Suppressor macrophage (primary cell): ENCODE data around the gene CDH9.

Experiments
- DNase-seq, 4 experiments: peaks; one replicate each; pipeline ENCODE4 v3.0.0-alpha.2; 2020 to 2022
- total RNA-seq, 17 experiments: gene quantifications; one replicate each; lab custom pipeline; 2026; ENCODE audit warnings: mixed read lengths in 6 of 17, inconsistent platforms in 3 of 17; lab: John Stamatoyannopoulos, UW

CDH9 gene
- total RNA-seq, result 0 to 1.7 (median 0) reads per million in 17 experiments

- no peak for DNase-seq
Measured at GRCh38 chr5:27038476-27038875, at the start of gene CDH9. TSS of gene CDH9 (minus strand) at chr5:27038586. CDS start at chr5:26988333, 50,253 bp downstream.

GRCh38 chr5:27087747-27088146 is 49.4 kb upstream of the CDH9 start:
- DNase-seq, result no peak

- no peak for DNase-seq
Measured at GRCh38 chr5:27083449-27084415, 45.3 kb upstream of the CDH9 start.

GRCh38 chr5:27080147-27080546 is 41.8 kb upstream of the CDH9 start:
- no peak for DNase-seq

- DNase-seq, result no peak
Measured at GRCh38 chr5:27062451-27062850, 24.1 kb upstream of the CDH9 start.

GRCh38 chr5:27048510-27048909 is 10.1 kb upstream of the CDH9 start:
- no peak for DNase-seq

GRCh38 chr5:27041372-27041771 is 3.0 kb upstream of the CDH9 start:
- DNase-seq, result no peak

- no peak for DNase-seq
Measured at GRCh38 chr5:27034565-27034964, 3.8 kb downstream of the CDH9 start.

GRCh38 chr5:27026801-27027200 is 11.6 kb downstream of the CDH9 start:
- DNase-seq, result no peak

GRCh38 chr5:27026063-27026462 is 12.3 kb downstream of the CDH9 start:
- no peak for DNase-seq

GRCh38 chr5:27021471-27021870 is 16.9 kb downstream of the CDH9 start:
- DNase-seq, result no peak

GRCh38 chr5:27020973-27021372 is 17.4 kb downstream of the CDH9 start:
- DNase-seq, result peak in 2 of 4 experiments; percentile 0 to 2

- no peak for DNase-seq
Measured at GRCh38 chr5:27015758-27016157, 22.6 kb downstream of the CDH9 start.

GRCh38 chr5:27011274-27011673 is 27.1 kb downstream of the CDH9 start:
- peak in 1 of 4 experiments; percentile 1 for DNase-seq

- DNase-seq, result no peak
Measured at GRCh38 chr5:27010646-27011045, 27.7 kb downstream of the CDH9 start.

GRCh38 chr5:27009540-27009915 is 28.9 kb downstream of the CDH9 start:
- no peak for DNase-seq

GRCh38 chr5:27008604-27009539 is 29.5 kb downstream of the CDH9 start:
- DNase-seq, result no peak

- no peak for DNase-seq
Measured at GRCh38 chr5:27007121-27007520, 31.3 kb downstream of the CDH9 start.

GRCh38 chr5:26986985-26987384 is 51.4 kb downstream of the CDH9 start:
- no peak for DNase-seq

- DNase-seq, result no peak
Measured at GRCh38 chr5:26981750-26982149, 56.6 kb downstream of the CDH9 start.

- DNase-seq, result no peak
Measured at GRCh38 chr5:26959290-26959689, 79.1 kb downstream of the CDH9 start.

GRCh38 chr5:26955161-26955560 is 83.2 kb downstream of the CDH9 start:
- no peak for DNase-seq

GRCh38 chr5:26948921-26949320 is 89.5 kb downstream of the CDH9 start:
- no peak for DNase-seq
